Epithelial cell of esophagus (primary cell): Measurements from ENCODE around the gene MACROD2.

Experiments used
- DNase-seq: peaks from one replicate; pipeline ENCODE4 v3.0.0; 2010; ENCODE audit warnings: low read depth
- H3K4me3 ChIP-seq: 2 replicates; pipeline ENCODE4 v1.5.1; 2011; ENCODE audit warnings: mild to moderate bottlenecking, low read length, control low read depth
- TF ChIP-seq, protein P1 (sequence below): IDR thresholded peaks from 2 replicates; pipeline ENCODE4 v1.5.1; 2011; ENCODE audit warnings: low read depth, mild to moderate bottlenecking, low read length, control low read depth, inconsistent platforms; ENCODE audit not compliant: insufficient read depth; ENCODE audit errors: missing control alignments

Gene MACROD2

DNA sequence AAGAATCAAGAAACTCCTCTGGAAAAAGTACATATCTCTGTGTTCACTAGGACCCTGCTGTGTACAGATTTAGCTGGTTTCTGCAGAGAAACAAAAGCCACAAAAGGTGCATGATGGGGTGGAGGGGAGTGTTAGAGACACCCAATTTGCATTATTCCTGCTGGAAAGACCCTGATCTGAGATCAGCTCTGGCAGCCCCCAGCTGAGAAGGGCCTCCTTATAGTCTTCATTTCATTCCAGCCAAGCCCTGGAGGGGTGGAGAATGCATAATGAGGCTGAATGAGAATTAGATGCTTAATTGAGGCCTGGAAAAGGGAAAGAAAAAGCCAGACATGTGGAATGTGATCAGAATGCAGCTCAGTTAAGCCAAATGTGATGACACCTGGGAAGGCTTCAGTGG is 2032.4 kb downstream of the MACROD2 start:
- no peak for DNase-seq
- TF ChIP-seq, protein P1, sequence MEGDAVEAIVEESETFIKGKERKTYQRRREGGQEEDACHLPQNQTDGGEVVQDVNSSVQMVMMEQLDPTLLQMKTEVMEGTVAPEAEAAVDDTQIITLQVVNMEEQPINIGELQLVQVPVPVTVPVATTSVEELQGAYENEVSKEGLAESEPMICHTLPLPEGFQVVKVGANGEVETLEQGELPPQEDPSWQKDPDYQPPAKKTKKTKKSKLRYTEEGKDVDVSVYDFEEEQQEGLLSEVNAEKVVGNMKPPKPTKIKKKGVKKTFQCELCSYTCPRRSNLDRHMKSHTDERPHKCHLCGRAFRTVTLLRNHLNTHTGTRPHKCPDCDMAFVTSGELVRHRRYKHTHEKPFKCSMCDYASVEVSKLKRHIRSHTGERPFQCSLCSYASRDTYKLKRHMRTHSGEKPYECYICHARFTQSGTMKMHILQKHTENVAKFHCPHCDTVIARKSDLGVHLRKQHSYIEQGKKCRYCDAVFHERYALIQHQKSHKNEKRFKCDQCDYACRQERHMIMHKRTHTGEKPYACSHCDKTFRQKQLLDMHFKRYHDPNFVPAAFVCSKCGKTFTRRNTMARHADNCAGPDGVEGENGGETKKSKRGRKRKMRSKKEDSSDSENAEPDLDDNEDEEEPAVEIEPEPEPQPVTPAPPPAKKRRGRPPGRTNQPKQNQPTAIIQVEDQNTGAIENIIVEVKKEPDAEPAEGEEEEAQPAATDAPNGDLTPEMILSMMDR, result no peak
- H3K4me3 ChIP-seq, result no peak overlapping the region

DNA sequence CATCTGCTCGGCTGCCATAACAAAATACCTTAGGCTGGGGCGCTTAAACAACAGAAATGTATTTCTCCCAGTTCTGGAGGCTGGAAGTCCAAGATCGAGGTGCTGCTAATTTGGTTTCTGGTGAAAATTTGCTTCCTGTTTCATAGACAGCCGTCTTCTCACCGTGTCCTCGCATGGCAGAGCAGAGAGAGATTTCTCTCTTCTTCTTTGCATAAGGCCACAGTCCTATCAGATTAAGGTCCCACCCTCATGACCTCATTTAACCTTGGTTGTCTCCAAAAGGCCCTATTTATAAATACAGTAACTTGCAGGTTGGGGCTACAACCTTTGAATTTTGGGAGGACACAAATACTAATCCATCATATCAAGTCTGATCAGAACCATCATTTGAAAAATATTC is 2033.6 kb downstream of the MACROD2 start:
- TF ChIP-seq, protein P1, result no peak
- H3K4me3 ChIP-seq, result no peak overlapping the region
- DNase-seq, result no peak

DNA sequence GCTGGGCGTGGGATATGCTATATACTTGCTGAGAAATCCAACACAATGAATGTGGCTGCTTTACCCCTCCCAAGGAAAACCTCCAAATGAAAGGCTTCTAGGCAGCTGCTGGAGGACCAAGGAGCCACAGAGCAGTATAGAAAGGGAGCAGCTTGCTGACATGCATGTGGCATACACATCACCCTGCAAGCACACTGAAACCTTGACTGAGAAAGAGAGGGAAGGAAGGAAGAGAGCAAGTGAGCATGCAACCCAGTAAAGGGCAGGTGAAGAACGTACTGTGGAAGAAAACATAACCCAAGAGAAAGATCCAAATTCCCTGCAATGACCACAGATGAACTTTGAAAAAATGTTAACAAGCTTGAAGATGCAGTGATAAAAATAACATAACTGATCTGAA is 2034.9 kb downstream of the MACROD2 start:
- no peak for DNase-seq
- TF ChIP-seq, protein P1, result no peak
- no peak overlapping the region for H3K4me3 ChIP-seq

- H3K4me3 ChIP-seq, result no peak overlapping the region
- no peak for DNase-seq
- TF ChIP-seq, protein P1, result no peak
Measured at GRCh38 chr20:16035576-16035975, 2040.3 kb downstream of the MACROD2 start.

DNA sequence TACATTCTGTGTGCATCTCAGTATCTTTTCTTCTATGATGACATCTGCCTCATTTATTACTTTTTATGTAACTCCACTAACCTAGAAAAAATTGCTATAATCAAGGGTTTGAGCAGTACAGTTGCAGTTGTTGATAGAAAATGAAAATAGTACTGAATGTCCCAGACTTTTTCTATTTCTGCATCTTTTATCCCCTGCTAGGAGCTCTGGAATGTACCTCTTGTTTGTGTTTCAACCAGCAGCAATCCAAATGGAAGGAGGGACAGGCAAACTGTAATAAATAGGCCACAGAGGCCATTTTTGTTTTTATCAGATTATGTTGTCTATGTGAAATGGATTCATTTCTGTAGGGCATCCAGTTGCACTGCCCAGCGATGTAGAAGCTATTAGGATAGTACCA is 2041.0 kb downstream of the MACROD2 start:
- TF ChIP-seq, protein P1, result no peak
- no peak for DNase-seq
- H3K4me3 ChIP-seq, result no peak overlapping the region

GRCh38 chr20:16040742-16041141 is 2045.4 kb downstream of the MACROD2 start:
- no peak for DNase-seq
- no peak overlapping the region for H3K4me3 ChIP-seq

DNA sequence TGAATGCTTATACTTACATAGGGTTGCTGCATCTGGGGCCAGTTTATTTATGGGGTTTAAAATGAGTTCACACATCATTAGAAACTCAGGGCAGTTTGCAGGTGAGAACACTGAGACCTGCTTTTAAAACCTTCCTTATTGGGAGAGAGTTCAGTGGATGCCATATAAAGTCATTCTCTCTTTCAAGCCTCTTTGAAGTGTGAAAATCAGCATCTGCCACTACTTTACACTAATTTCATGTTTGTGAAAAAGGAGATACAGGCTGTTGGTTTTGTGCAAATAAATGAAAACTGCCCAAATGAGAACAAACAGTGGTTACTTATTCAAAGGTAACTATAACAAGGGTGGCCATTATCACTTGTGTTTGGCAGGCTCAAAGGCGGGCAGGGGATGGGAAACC is 2047.4 kb downstream of the MACROD2 start:
- DNase-seq, result no peak
- TF ChIP-seq, protein P1, result no peak
- no peak overlapping the region for H3K4me3 ChIP-seq

More at GRCh38 chr20:16040742-16041141, 2045.4 kb downstream of the MACROD2 start:
- TF ChIP-seq, protein P1, result no peak
